ENCODE results near the gene ANKRD45.

DNA sequence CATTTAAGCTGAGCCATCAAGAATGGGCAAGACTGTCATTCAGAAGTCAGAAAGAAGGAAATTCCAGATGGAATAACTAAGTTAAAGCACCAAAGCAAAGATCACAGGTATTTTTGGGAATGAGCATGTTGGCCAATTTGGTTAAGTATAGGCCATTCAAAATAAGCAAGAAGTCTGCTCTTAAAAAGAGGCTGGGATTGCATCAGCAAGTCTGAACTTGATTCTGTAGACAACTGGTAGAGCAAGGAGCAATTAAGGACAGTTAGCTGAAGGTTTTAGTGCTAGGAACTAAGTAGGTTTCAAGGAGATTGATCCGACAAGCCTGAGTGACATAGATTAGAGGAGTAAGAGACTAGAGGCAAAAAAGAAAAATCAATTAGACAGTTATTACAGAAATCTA lies 8.4 kb downstream of the ANKRD45 start:
- TF ChIP-seq, protein P1, sequence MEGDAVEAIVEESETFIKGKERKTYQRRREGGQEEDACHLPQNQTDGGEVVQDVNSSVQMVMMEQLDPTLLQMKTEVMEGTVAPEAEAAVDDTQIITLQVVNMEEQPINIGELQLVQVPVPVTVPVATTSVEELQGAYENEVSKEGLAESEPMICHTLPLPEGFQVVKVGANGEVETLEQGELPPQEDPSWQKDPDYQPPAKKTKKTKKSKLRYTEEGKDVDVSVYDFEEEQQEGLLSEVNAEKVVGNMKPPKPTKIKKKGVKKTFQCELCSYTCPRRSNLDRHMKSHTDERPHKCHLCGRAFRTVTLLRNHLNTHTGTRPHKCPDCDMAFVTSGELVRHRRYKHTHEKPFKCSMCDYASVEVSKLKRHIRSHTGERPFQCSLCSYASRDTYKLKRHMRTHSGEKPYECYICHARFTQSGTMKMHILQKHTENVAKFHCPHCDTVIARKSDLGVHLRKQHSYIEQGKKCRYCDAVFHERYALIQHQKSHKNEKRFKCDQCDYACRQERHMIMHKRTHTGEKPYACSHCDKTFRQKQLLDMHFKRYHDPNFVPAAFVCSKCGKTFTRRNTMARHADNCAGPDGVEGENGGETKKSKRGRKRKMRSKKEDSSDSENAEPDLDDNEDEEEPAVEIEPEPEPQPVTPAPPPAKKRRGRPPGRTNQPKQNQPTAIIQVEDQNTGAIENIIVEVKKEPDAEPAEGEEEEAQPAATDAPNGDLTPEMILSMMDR (conservative IDR thresholded peaks at IDR 0.05; ENCODE audit: low read depth, low read length), result no peak
- TF ChIP-seq EZH2 (IDR thresholded peaks at IDR 0.05; ENCODE audit: borderline replicate concordance, low read depth, low read length, poor library complexity, severe bottlenecking), result no peak

Measured in A673 (cell line).